Lung (tissue), 12 donors: Measurements from ENCODE around the gene AK2. TPM values are rescaled to one million over a fixed set of nuclear protein-coding genes. Genes with fewer than 3 reads are reported as not detected.

ENCODE experiments used
- ATAC-seq: fragments of 200-7000 bp; cut with Tn5 transposase; one replicate; pipeline ENCODE4 v1.9.1; 2020; ENCODE audit warnings: moderate number of reproducible peaks; ENCODE audit not compliant: insufficient read depth, low FRiP score
- DNase-seq, 3 donors: peaks; one replicate each; pipeline ENCODE4 v3.0.0-alpha.2; 2013 to 2017
- H3K27ac ChIP-seq, 2 donors: one replicate each; pipeline ENCODE4 v1.5.1; 2013; ENCODE audit warnings: mild to moderate bottlenecking in 2 of 2, moderate library complexity in 2 of 2, control low read depth in 1 of 2, inconsistent platforms in 1 of 2, low read depth in 1 of 2, low read length in 1 of 2
- H3K27me3 ChIP-seq, 3 donors: one replicate each; pipeline ENCODE4 v1.5.1; 2013; ENCODE audit warnings: low read length in 2 of 3; ENCODE audit not compliant: control insufficient read depth in 3 of 3, insufficient read depth in 3 of 3
- H3K36me3 ChIP-seq, 4 donors: one replicate each; pipeline ENCODE4 v1.5.1; 2013; ENCODE audit warnings: low read length in 4 of 4, mild to moderate bottlenecking in 1 of 4, moderate library complexity in 1 of 4; ENCODE audit not compliant: control insufficient read depth in 4 of 4, insufficient read depth in 4 of 4
- H3K4me1 ChIP-seq, 5 donors: one replicate each; pipeline ENCODE4 v1.5.1; 2013; ENCODE audit warnings: low read length in 5 of 5, mild to moderate bottlenecking in 2 of 5, moderate library complexity in 1 of 5; ENCODE audit not compliant: control insufficient read depth in 5 of 5, insufficient read depth in 5 of 5
- H3K4me3 ChIP-seq: one replicate; pipeline ENCODE4 v1.5.1; 2013; ENCODE audit warnings: mild to moderate bottlenecking, control low read depth, moderate library complexity
- H3K9ac ChIP-seq, 2 donors: one replicate each; pipeline ENCODE4 v1.5.1; 2013; ENCODE audit warnings: low read length in 2 of 2, control low read depth in 1 of 2; ENCODE audit not compliant: insufficient read depth in 1 of 2
- H3K9me3 ChIP-seq, 4 donors: one replicate each; pipeline ENCODE4 v1.5.1; 2013; ENCODE audit warnings: low read length in 3 of 4, mild to moderate bottlenecking in 1 of 4, moderate library complexity in 1 of 4; ENCODE audit not compliant: control insufficient read depth in 4 of 4, insufficient read depth in 3 of 4
- WGBS, 2 donors: extraction: QIAGEN DNeasy Blood & Tissue Kit; methylation state at CpG; one replicate each; pipeline ENCODE4 v1.1.7; 2013; 5-methylcytosine and 5-hydroxymethylcytosine counted together
- polyA plus RNA-seq, 2 donors: library from polyadenylated mRNA; stranded (reverse); fragments of 200-250 nt; gene quantifications; one replicate each; pipeline ENCODE4 v1.2.1, GENCODE V29; 2013
- total RNA-seq, 2 donors: library from RNA; depleted of rRNA in 1 of 2; stranded (reverse); fragments of >200 nt in 1 of 2; gene quantifications; one replicate each; pipeline ENCODE4 v1.2.1, GENCODE V29; 2014 to 2021
- TF ChIP-seq, protein P1 (sequence below): IDR thresholded peaks from 2 replicates; pipeline ENCODE4 v1.5.1; 2012; ENCODE audit warnings: mild to moderate bottlenecking; ENCODE audit errors: control extremely low read depth, extremely low read depth
- donor health status: control.
- donor health status: control.
- donor health status: Bipolar disorder and iron deficiency.
- donor health status: healthy.
- donor health status: DM: yes; HTN: yes; CAD: no.

AK2 gene
- total and polyA plus RNA-seq, 4 donors = 86.8 to 127 (median 101) TPM

DNA sequence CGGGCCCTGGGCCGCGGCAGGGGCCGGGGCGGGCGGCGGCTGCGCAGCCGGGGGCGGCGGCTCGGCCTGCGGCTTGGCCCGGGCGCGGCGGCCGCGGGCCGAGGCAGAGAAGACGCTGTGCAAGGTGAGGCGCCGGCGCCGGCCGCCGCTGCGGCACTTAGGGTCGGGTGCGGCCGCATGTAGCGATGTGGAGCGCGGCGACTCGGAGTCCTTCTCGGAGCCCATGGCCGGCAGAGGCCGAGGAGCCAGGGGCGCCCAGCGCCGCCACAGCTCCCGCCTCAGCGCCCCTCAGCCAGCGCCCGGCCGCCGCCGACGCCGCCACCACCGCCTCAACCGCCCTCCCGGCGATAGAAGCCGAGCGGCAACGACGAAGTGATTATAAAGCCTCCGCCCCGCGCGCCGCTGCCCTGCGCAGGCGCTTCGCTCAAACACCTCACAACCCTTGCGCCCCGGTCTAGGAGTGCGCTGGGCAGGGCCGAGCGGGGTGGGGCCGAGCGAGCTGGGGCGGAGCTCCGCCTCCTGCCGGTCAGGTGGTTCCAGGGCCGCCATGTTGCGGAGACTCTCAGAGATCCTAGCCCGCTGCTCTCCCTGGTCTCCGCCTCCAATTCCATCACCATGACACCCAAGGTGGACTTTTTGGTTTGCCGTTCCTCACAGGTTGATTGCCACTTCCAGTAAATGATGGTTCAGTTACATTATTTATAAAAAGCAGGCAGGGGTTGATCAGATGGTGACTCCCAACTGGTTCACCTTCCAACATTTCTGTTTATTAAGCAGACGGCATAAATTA, 72.0 kb downstream of the AK2 start, which contains the start of gene RNF19B:
TSS of gene RNF19B (minus strand) at position 349 of the 790 bp plus-strand sequence. CDS start at position 225, 124 bp downstream.
- Histone ChIP-seq H3K4me3 (peak within 1 kb of the TSS; percentile 92), H3K36me3 (no peaks in the 10 kb centered on the region), H3K27ac (peak within 1 kb of the TSS; percentile 93 to 94), H3K4me1 (peaks cover 0 to 17% (median 6%) of the 10 kb centered on the region in 5 donors), H3K27me3 (peaks cover 0 to 4% (median 0%) of the 10 kb centered on the region in 3 donors), H3K9ac (peak within 1 kb of the TSS in 1 of 2 donors; percentile 75), H3K9me3 (no peaks in the 10 kb centered on the region)
- ATAC-seq (peak; percentile 98), DNase-seq (peak; percentile 93 to 96 (median 95))
- 1% methylated on average over 49 to 83 of the region's 83 CpGs for WGBS, 2 donors
- TF ChIP-seq, protein P1, sequence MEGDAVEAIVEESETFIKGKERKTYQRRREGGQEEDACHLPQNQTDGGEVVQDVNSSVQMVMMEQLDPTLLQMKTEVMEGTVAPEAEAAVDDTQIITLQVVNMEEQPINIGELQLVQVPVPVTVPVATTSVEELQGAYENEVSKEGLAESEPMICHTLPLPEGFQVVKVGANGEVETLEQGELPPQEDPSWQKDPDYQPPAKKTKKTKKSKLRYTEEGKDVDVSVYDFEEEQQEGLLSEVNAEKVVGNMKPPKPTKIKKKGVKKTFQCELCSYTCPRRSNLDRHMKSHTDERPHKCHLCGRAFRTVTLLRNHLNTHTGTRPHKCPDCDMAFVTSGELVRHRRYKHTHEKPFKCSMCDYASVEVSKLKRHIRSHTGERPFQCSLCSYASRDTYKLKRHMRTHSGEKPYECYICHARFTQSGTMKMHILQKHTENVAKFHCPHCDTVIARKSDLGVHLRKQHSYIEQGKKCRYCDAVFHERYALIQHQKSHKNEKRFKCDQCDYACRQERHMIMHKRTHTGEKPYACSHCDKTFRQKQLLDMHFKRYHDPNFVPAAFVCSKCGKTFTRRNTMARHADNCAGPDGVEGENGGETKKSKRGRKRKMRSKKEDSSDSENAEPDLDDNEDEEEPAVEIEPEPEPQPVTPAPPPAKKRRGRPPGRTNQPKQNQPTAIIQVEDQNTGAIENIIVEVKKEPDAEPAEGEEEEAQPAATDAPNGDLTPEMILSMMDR = no peak

DNA sequence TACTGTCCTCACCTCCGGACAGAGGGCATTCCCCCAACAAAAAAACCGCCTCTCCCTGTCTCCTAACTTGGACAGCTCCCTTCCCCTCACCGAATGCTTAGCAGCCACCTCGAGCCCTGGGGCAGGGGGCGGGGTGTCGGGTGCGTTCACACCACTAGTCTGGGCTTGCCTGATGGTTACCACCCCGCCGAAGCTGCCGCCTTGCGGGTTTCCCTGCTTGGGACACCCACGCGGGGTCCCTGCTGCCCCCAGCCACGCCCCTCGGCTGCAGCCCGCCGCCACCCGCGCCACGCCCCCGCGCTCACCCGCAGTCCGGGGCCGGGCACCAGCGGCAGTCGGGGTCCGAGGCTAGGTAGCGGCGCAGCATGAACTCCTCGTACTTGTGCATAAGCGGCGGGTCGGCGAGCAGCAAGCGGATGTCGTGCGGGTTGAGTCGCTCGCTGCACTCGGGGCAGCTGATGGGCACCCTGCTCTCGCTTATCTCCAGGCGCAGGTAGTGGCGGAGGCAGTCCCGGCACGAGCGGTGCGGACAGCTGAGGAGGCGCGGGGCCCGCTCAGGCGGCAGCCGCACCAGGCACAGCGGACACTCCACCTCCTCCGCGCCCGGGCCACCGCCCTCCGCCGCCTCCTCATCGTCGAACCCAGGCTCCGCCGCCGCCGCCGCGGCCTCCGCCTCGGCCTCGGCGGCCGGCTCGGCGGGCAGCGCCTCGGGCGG, 72.8 kb downstream of the AK2 start:
- TF ChIP-seq, protein P1 = no peak
- Histone ChIP-seq H3K4me1 (peaks cover 0 to 17% (median 6%) of the 10 kb centered on the region in 5 donors), H3K4me3 (peak overlapping the region; percentile 92), H3K27me3 (peaks cover 0 to 4% (median 0%) of the 10 kb centered on the region in 3 donors), H3K9me3 (no peaks in the 10 kb centered on the region), H3K27ac (peak overlapping the region; percentile 78 to 92), H3K36me3 (no peaks in the 10 kb centered on the region), H3K9ac (no peak overlapping the region)
- DNase-seq = peak; percentile 58 to 71 (median 60)
- peak; percentile 28 for ATAC-seq
- 0 to 1% methylated on average over 46 to 78 of the region's 78 CpGs for WGBS, 2 donors

DNA sequence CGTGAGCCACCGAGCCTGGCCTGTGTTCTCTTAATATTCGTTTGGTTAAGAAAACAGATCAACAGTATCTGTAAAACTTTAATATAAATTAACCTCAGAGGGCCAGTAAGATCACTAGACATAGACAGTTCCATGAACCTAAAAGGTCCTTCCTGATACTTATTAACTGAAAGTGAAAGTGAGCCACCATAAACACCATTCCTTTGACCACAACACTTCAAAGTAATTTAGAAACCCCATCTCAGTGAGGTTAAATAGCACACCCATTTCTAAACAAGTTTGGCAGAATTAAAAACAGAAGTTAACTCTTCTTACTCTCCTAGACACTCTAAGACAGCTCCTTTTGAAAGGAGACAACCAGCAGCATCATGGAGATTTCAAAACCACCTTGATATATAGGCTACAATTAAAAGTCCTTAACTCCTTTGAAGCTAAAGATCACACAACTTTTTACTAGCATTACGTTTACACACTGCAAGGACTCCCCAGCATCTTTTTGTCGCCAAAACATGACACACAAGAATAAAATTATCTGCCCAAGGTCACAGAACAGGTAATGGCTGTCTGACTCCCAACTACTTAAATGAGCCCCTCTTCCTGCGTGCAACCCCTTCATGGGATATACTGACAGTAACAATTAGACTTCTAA, 74.3 kb downstream of the AK2 start:
- Histone ChIP-seq H3K4me1 (peaks cover 0 to 17% (median 6%) of the 10 kb centered on the region in 5 donors), H3K9me3 (no peaks in the 10 kb centered on the region), H3K4me3 (peak overlapping the region; percentile 11), H3K9ac (peak overlapping the region in 1 of 2 donors; percentile 17), H3K27ac (no peak overlapping the region), H3K27me3 (no peaks in the 10 kb centered on the region), H3K36me3 (no peaks in the 10 kb centered on the region)
- ATAC-seq (no peak), DNase-seq (no peak)
- 25 to 44% methylated on average over 6 of the region's 6 CpGs for WGBS, 2 donors
- TF ChIP-seq, protein P1 = no peak
